ENCODE results near the gene TFAP2E.
"Not testable (repeated sequence)": the region's sequence is repeated elsewhere in the genome, so short reads cannot be mapped to it uniquely, and the experiment has no call there.

- TF ChIP-seq SP1 (IDR thresholded peaks at IDR 0.05); SUZ12 (IDR thresholded peaks at IDR 0.05); FOXA1 (IDR thresholded peaks at IDR 0.05); FOXM1 (IDR thresholded peaks at IDR 0.05; ENCODE audit: borderline replicate concordance); L3MBTL2 (conservative IDR thresholded peaks at IDR 0.05); CTBP1 (IDR thresholded peaks at IDR 0.05; ENCODE audit: borderline replicate concordance); PKNOX1 (IDR thresholded peaks at IDR 0.05); HDGF (IDR thresholded peaks at IDR 0.05; ENCODE audit: borderline replicate concordance): not testable (repeated sequence)
Observed at GRCh38 chr1:35581621-35582020, 8.5 kb downstream of the TFAP2E start.

Data from HEK293T (cell line).